ENCODE results near the gene BTBD9.

Gene BTBD9

GRCh38 chr6:38583523-38583922 lies 56.2 kb downstream of the BTBD9 start:
- Histone ChIP-seq H3K79me2 (ENCODE audit: control insufficient read depth, insufficient read depth, low read length) (no peaks in the 10 kb centered on the region), H2AK5ac (ENCODE audit: low read length) (no peak overlapping the region), H4K5ac (ENCODE audit: low read length) (no peak overlapping the region), H3K4ac (ENCODE audit: low read depth, low read length) (no peak overlapping the region), H2BK120ac (ENCODE audit: low read depth, low read length) (no peak overlapping the region), H3K56ac (ENCODE audit: low read length) (no peak overlapping the region), H3K23ac (ENCODE audit: low read length) (no peak overlapping the region), H3K9ac (ENCODE audit: low read length) (no peak overlapping the region), H3K4me3 (ENCODE audit: low read length) (no peak overlapping the region), H3K18ac (ENCODE audit: low read length) (no peak overlapping the region), H3K27ac (ENCODE audit: low read depth, low read length) (no peak overlapping the region), H4K8ac (ENCODE audit: low read depth, low read length) (no peak overlapping the region), H3K79me1 (ENCODE audit: low read length) (no peaks in the 10 kb centered on the region), H3K4me1 (ENCODE audit: control insufficient read depth, low read depth, low read length) (no peaks in the 10 kb centered on the region), H2BK15ac (replicated peaks; ENCODE audit: low read depth) (no peak overlapping the region), H3K4me2 (ENCODE audit: low read length) (no peak overlapping the region), H3K27me3 (ENCODE audit: insufficient read depth, low read length, poor library complexity) (no peaks in the 10 kb centered on the region), H3K36me3 (ENCODE audit: control insufficient read depth, insufficient read depth, low read length) (no peaks in the 10 kb centered on the region), H2BK5ac (ENCODE audit: low read length) (no peak overlapping the region)
- no peak for DNase-seq
- WGBS (ENCODE audit: extremely low coverage, insufficient coverage, low lambda C conversion rate): no CpG with 5 or more reads among the region's 1 CpG

- H3K27me3 ChIP-seq (ENCODE audit: insufficient read depth, low read length, poor library complexity): no peaks in the 10 kb centered on the region
- H3K79me2 ChIP-seq (ENCODE audit: control insufficient read depth, insufficient read depth, low read length): no peaks in the 10 kb centered on the region
- H3K4me2 ChIP-seq (ENCODE audit: low read length): no peak overlapping the region
- H3K9ac ChIP-seq (ENCODE audit: low read length): no peak overlapping the region
- no peak for DNase-seq
- no peak overlapping the region for H2BK15ac ChIP-seq (replicated peaks; ENCODE audit: low read depth)
- no peak overlapping the region for H2BK5ac ChIP-seq (ENCODE audit: low read length)
- no peak overlapping the region for H3K56ac ChIP-seq (ENCODE audit: low read length)
- no peak overlapping the region for H4K5ac ChIP-seq (ENCODE audit: low read length)
- no peak overlapping the region for H3K23ac ChIP-seq (ENCODE audit: low read length)
- no peak overlapping the region for H3K18ac ChIP-seq (ENCODE audit: low read length)
- H2BK120ac ChIP-seq (ENCODE audit: low read depth, low read length): no peak overlapping the region
- no peak overlapping the region for H3K4me3 ChIP-seq (ENCODE audit: low read length)
- no peaks in the 10 kb centered on the region for H3K4me1 ChIP-seq (ENCODE audit: control insufficient read depth, low read depth, low read length)
- no peak overlapping the region for H3K4ac ChIP-seq (ENCODE audit: low read depth, low read length)
- no peaks in the 10 kb centered on the region for H3K36me3 ChIP-seq (ENCODE audit: control insufficient read depth, insufficient read depth, low read length)
- WGBS (ENCODE audit: extremely low coverage, insufficient coverage, low lambda C conversion rate): no CpG with 5 or more reads among the region's 6 CpGs
- no peak overlapping the region for H4K8ac ChIP-seq (ENCODE audit: low read depth, low read length)
- no peaks in the 10 kb centered on the region for H3K79me1 ChIP-seq (ENCODE audit: low read length)
- H3K27ac ChIP-seq (ENCODE audit: low read depth, low read length): no peak overlapping the region
- H2AK5ac ChIP-seq (ENCODE audit: low read length): no peak overlapping the region
These were observed 59.7 kb downstream of the BTBD9 start for GRCh38 chr6:38580030-38580429.

GRCh38 chr6:38579010-38579628 lies 60.6 kb downstream of the BTBD9 start:
- Histone ChIP-seq H3K36me3 (ENCODE audit: control insufficient read depth, insufficient read depth, low read length) (no peaks in the 10 kb centered on the region), H3K4ac (ENCODE audit: low read depth, low read length) (no peak overlapping the region), H2AK5ac (ENCODE audit: low read length) (no peak overlapping the region), H3K27me3 (ENCODE audit: insufficient read depth, low read length, poor library complexity) (no peaks in the 10 kb centered on the region), H2BK120ac (ENCODE audit: low read depth, low read length) (no peak overlapping the region), H2BK15ac (replicated peaks; ENCODE audit: low read depth) (no peak overlapping the region), H3K23ac (ENCODE audit: low read length) (no peak overlapping the region), H3K4me3 (ENCODE audit: low read length) (no peak overlapping the region), H3K4me1 (ENCODE audit: control insufficient read depth, low read depth, low read length) (no peaks in the 10 kb centered on the region), H4K8ac (ENCODE audit: low read depth, low read length) (no peak overlapping the region), H3K18ac (ENCODE audit: low read length) (no peak overlapping the region), H3K79me2 (ENCODE audit: control insufficient read depth, insufficient read depth, low read length) (no peaks in the 10 kb centered on the region), H3K56ac (ENCODE audit: low read length) (no peak overlapping the region), H3K27ac (ENCODE audit: low read depth, low read length) (no peak overlapping the region), H3K9ac (ENCODE audit: low read length) (no peak overlapping the region), H3K79me1 (ENCODE audit: low read length) (no peaks in the 10 kb centered on the region), H4K5ac (ENCODE audit: low read length) (no peak overlapping the region), H2BK5ac (ENCODE audit: low read length) (no peak overlapping the region), H3K4me2 (ENCODE audit: low read length) (no peak overlapping the region)
- no peak for DNase-seq

GRCh38 chr6:38578075-38578474 lies 61.7 kb downstream of the BTBD9 start:
- Histone ChIP-seq H3K9ac (ENCODE audit: low read length) (no peak overlapping the region), H3K36me3 (ENCODE audit: control insufficient read depth, insufficient read depth, low read length) (no peaks in the 10 kb centered on the region), H2BK15ac (replicated peaks; ENCODE audit: low read depth) (no peak overlapping the region), H4K8ac (ENCODE audit: low read depth, low read length) (no peak overlapping the region), H3K23ac (ENCODE audit: low read length) (no peak overlapping the region), H3K27me3 (ENCODE audit: insufficient read depth, low read length, poor library complexity) (no peaks in the 10 kb centered on the region), H2BK5ac (ENCODE audit: low read length) (no peak overlapping the region), H3K79me1 (ENCODE audit: low read length) (no peaks in the 10 kb centered on the region), H3K4ac (ENCODE audit: low read depth, low read length) (no peak overlapping the region), H3K4me3 (ENCODE audit: low read length) (no peak overlapping the region), H3K18ac (ENCODE audit: low read length) (no peak overlapping the region), H4K5ac (ENCODE audit: low read length) (no peak overlapping the region), H3K4me1 (ENCODE audit: control insufficient read depth, low read depth, low read length) (peaks cover 3% of the 10 kb centered on the region), H2BK120ac (ENCODE audit: low read depth, low read length) (no peak overlapping the region), H3K79me2 (ENCODE audit: control insufficient read depth, insufficient read depth, low read length) (no peaks in the 10 kb centered on the region), H3K56ac (ENCODE audit: low read length) (no peak overlapping the region), H3K4me2 (ENCODE audit: low read length) (no peak overlapping the region), H2AK5ac (ENCODE audit: low read length) (no peak overlapping the region), H3K27ac (ENCODE audit: low read depth, low read length) (no peak overlapping the region)
- DNase-seq: no peak
- WGBS (ENCODE audit: extremely low coverage, insufficient coverage, low lambda C conversion rate): no CpG with 5 or more reads among the region's 6 CpGs

- DNase-seq: no peak
- H4K5ac ChIP-seq (ENCODE audit: low read length): no peak overlapping the region
- no peaks in the 10 kb centered on the region for H3K79me1 ChIP-seq (ENCODE audit: low read length)
- no peak overlapping the region for H3K9ac ChIP-seq (ENCODE audit: low read length)
- H3K36me3 ChIP-seq (ENCODE audit: control insufficient read depth, insufficient read depth, low read length): no peaks in the 10 kb centered on the region
- no peak overlapping the region for H3K4ac ChIP-seq (ENCODE audit: low read depth, low read length)
- no peak overlapping the region for H3K27ac ChIP-seq (ENCODE audit: low read depth, low read length)
- H2AK5ac ChIP-seq (ENCODE audit: low read length): no peak overlapping the region
- H2BK5ac ChIP-seq (ENCODE audit: low read length): no peak overlapping the region
- H3K4me3 ChIP-seq (ENCODE audit: low read length): no peak overlapping the region
- H2BK15ac ChIP-seq (replicated peaks; ENCODE audit: low read depth): no peak overlapping the region
- no peak overlapping the region for H3K23ac ChIP-seq (ENCODE audit: low read length)
- no peak overlapping the region for H3K18ac ChIP-seq (ENCODE audit: low read length)
- no peak overlapping the region for H3K56ac ChIP-seq (ENCODE audit: low read length)
- no peaks in the 10 kb centered on the region for H3K27me3 ChIP-seq (ENCODE audit: insufficient read depth, low read length, poor library complexity)
- no peak overlapping the region for H3K4me2 ChIP-seq (ENCODE audit: low read length)
- H2BK120ac ChIP-seq (ENCODE audit: low read depth, low read length): no peak overlapping the region
- H4K8ac ChIP-seq (ENCODE audit: low read depth, low read length): no peak overlapping the region
- no peaks in the 10 kb centered on the region for H3K79me2 ChIP-seq (ENCODE audit: control insufficient read depth, insufficient read depth, low read length)
- WGBS (ENCODE audit: extremely low coverage, insufficient coverage, low lambda C conversion rate): no CpG with 5 or more reads among the region's 2 CpGs
- H3K4me1 ChIP-seq (ENCODE audit: control insufficient read depth, low read depth, low read length): peaks cover 3% of the 10 kb centered on the region
These were observed 62.2 kb downstream of the BTBD9 start for GRCh38 chr6:38577492-38577891.

- Histone ChIP-seq H3K9ac (ENCODE audit: low read length) (no peak overlapping the region), H3K27me3 (ENCODE audit: insufficient read depth, low read length, poor library complexity) (no peaks in the 10 kb centered on the region), H4K8ac (ENCODE audit: low read depth, low read length) (no peak overlapping the region), H3K4me3 (ENCODE audit: low read length) (no peak overlapping the region), H3K79me1 (ENCODE audit: low read length) (no peaks in the 10 kb centered on the region), H2BK15ac (replicated peaks; ENCODE audit: low read depth) (peak overlapping the region; percentile 36), H2BK5ac (ENCODE audit: low read length) (no peak overlapping the region), H2AK5ac (ENCODE audit: low read length) (no peak overlapping the region), H3K56ac (ENCODE audit: low read length) (no peak overlapping the region), H3K4me2 (ENCODE audit: low read length) (no peak overlapping the region), H3K4ac (ENCODE audit: low read depth, low read length) (no peak overlapping the region), H4K5ac (ENCODE audit: low read length) (no peak overlapping the region), H2BK120ac (ENCODE audit: low read depth, low read length) (no peak overlapping the region), H3K79me2 (ENCODE audit: control insufficient read depth, insufficient read depth, low read length) (no peaks in the 10 kb centered on the region), H3K23ac (ENCODE audit: low read length) (no peak overlapping the region), H3K27ac (ENCODE audit: low read depth, low read length) (no peak overlapping the region), H3K18ac (ENCODE audit: low read length) (no peak overlapping the region), H3K36me3 (ENCODE audit: control insufficient read depth, insufficient read depth, low read length) (no peaks in the 10 kb centered on the region), H3K4me1 (ENCODE audit: control insufficient read depth, low read depth, low read length) (peaks cover 3% of the 10 kb centered on the region)
- peak; percentile 56 for DNase-seq
- WGBS (ENCODE audit: extremely low coverage, insufficient coverage, low lambda C conversion rate): no CpG with 5 or more reads among the region's 6 CpGs
These were observed 65.8 kb downstream of the BTBD9 start for GRCh38 chr6:38573801-38574395.
